Esophagus (tissue), 2 donors: ENCODE results near the gene MYD88. TPM values are rescaled to one million over a fixed set of nuclear protein-coding genes. Genes with fewer than 3 reads are reported as not detected.

Experiments used
- H3K27ac ChIP-seq, 2 donors: one replicate each; pipeline ENCODE4 v1.5.1; 2013; ENCODE audit warnings: low read depth in 2 of 2, mild to moderate bottlenecking in 2 of 2, inconsistent platforms in 1 of 2, low read length in 1 of 2, moderate library complexity in 1 of 2
- H3K27me3 ChIP-seq, 2 donors: one replicate each; pipeline ENCODE4 v1.6.1; 2013; ENCODE audit warnings: low read length in 2 of 2, control low read depth in 1 of 2, mild to moderate bottlenecking in 1 of 2; ENCODE audit not compliant: insufficient read depth in 2 of 2, control insufficient read depth in 1 of 2
- H3K36me3 ChIP-seq, 2 donors: one replicate each; pipeline ENCODE4 v1.6.1; 2013; ENCODE audit warnings: low read length in 1 of 2; ENCODE audit not compliant: control insufficient read depth in 2 of 2, insufficient read depth in 2 of 2
- H3K4me1 ChIP-seq, 2 donors: one replicate each; pipeline ENCODE4 v1.6.1; 2013; ENCODE audit warnings: low read length in 1 of 2; ENCODE audit not compliant: control insufficient read depth in 2 of 2, insufficient read depth in 2 of 2
- H3K4me3 ChIP-seq, 2 donors: one replicate each; pipeline ENCODE4 v1.5.1; 2013; ENCODE audit warnings: low read length in 2 of 2, mild to moderate bottlenecking in 2 of 2, low read depth in 1 of 2, moderate library complexity in 1 of 2
- H3K9me3 ChIP-seq, 2 donors: one replicate each; pipeline ENCODE4 v1.6.1; 2013; ENCODE audit warnings: mild to moderate bottlenecking in 2 of 2, low read depth in 1 of 2, low read length in 1 of 2, moderate library complexity in 1 of 2; ENCODE audit not compliant: control insufficient read depth in 2 of 2, insufficient read depth in 1 of 2
- WGBS, 2 donors: extraction: QIAGEN DNeasy Blood & Tissue Kit; methylation state at CpG; one replicate each; pipeline ENCODE4 v1.1.7; 2013; 5-methylcytosine and 5-hydroxymethylcytosine counted together
- polyA plus RNA-seq, 2 donors: library from polyadenylated mRNA; stranded (reverse); fragments of 200-250 nt; gene quantifications; one replicate each; pipeline ENCODE4 v1.2.3, GENCODE V29; 2013
- donor health status: healthy with polysubstance abuse.
- donor health status: Bipolar disorder and iron deficiency.

MYD88 gene
- polyA plus RNA-seq, 2 donors: 26.5 to 44.0 TPM

DNA sequence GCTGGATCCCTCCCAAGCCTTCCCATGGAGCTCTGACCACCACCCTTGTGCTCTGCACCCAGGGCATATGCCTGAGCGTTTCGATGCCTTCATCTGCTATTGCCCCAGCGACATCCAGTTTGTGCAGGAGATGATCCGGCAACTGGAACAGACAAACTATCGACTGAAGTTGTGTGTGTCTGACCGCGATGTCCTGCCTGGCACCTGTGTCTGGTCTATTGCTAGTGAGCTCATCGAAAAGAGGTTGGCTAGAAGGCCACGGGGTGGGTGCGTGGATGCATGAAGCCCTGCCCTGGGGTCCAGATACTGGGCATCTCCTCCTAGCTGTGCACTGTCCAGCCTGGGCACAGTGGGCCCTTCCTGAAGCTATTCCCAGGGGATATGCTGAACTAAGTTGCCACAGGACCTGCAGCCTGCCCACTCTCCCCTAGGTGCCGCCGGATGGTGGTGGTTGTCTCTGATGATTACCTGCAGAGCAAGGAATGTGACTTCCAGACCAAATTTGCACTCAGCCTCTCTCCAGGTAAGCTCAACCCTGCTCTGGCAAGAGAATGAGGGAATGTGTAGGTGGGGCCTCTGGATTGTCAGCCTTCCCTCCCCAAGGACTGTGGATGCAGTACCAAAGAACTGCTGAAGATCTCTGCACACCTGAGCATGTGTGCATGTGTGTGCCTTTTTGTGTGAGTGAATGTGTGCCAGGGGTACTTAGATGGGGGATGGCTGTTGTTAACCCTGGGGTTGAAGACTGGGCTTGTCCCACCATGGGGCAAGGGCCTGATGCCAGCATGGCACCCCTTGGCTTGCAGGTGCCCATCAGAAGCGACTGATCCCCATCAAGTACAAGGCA, 2.1 kb downstream of the MYD88 start:
- peak overlapping the region in 1 of 2 donors; percentile 98 for H3K4me3 ChIP-seq
- WGBS, 2 donors: 95 to 96% methylated on average over 13 of the region's 13 CpGs
- H3K36me3 ChIP-seq: peaks cover 8 to 15% of the 10 kb centered on the region in 2 donors
- H3K4me1 ChIP-seq: peaks cover 10 to 17% of the 10 kb centered on the region in 2 donors
- no peaks in the 10 kb centered on the region for H3K9me3 ChIP-seq
- H3K27me3 ChIP-seq: no peaks in the 10 kb centered on the region
- no peak overlapping the region for H3K27ac ChIP-seq

DNA sequence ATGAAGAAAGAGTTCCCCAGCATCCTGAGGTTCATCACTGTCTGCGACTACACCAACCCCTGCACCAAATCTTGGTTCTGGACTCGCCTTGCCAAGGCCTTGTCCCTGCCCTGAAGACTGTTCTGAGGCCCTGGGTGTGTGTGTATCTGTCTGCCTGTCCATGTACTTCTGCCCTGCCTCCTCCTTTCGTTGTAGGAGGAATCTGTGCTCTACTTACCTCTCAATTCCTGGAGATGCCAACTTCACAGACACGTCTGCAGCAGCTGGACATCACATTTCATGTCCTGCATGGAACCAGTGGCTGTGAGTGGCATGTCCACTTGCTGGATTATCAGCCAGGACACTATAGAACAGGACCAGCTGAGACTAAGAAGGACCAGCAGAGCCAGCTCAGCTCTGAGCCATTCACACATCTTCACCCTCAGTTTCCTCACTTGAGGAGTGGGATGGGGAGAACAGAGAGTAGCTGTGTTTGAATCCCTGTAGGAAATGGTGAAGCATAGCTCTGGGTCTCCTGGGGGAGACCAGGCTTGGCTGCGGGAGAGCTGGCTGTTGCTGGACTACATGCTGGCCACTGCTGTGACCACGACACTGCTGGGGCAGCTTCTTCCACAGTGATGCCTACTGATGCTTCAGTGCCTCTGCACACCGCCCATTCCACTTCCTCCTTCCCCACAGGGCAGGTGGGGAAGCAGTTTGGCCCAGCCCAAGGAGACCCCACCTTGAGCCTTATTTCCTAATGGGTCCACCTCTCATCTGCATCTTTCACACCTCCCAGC, 2.9 kb downstream of the MYD88 start:
- Histone ChIP-seq H3K27me3 (no peaks in the 10 kb centered on the region), H3K9me3 (peaks cover 0 to 2% of the 10 kb centered on the region in 2 donors), H3K4me1 (peaks cover 10 to 17% of the 10 kb centered on the region in 2 donors), H3K36me3 (peaks cover 8 to 15% of the 10 kb centered on the region in 2 donors), H3K4me3 (no peak overlapping the region), H3K27ac (peak overlapping the region in 1 of 2 donors; percentile 9)
- WGBS, 2 donors: 89 to 93% methylated on average over 7 of the region's 7 CpGs

DNA sequence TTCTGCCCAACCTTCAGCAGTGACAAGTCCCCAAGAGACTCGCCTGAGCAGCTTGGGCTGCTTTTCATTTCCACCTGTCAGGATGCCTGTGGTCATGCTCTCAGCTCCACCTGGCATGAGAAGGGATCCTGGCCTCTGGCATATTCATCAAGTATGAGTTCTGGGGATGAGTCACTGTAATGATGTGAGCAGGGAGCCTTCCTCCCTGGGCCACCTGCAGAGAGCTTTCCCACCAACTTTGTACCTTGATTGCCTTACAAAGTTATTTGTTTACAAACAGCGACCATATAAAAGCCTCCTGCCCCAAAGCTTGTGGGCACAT, 3.5 kb downstream of the MYD88 start:
- Histone ChIP-seq H3K27ac (peak overlapping the region in 1 of 2 donors; percentile 9), H3K4me1 (peaks cover 10 to 17% of the 10 kb centered on the region in 2 donors), H3K9me3 (peaks cover 0 to 2% of the 10 kb centered on the region in 2 donors), H3K4me3 (no peak overlapping the region), H3K36me3 (peaks cover 8 to 15% of the 10 kb centered on the region in 2 donors), H3K27me3 (no peaks in the 10 kb centered on the region)
- WGBS, 2 donors: 79 to 86% methylated on average over 2 of the region's 2 CpGs

DNA sequence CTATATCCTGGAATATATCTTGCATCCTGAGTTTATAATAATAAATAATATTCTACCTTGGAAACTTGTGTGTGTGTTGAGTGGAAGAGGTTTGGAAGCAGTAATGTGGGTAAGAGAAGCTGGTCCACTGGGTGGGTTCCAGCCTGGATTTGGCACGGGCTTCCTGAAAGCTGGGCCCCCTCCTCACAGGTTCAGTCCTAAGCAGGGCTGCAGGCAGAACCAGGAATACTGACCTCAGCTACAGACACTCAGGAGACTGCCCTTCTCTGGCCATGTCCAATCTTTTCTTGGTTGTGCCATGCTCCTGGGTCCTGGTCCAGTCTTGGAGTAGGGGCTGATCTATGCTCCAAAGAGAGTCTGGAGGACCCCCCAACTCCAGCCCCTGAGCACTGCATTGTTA, 4.5 kb downstream of the MYD88 start:
- Histone ChIP-seq H3K36me3 (peaks cover 8 to 15% of the 10 kb centered on the region in 2 donors), H3K27me3 (no peaks in the 10 kb centered on the region), H3K4me1 (peaks cover 10 to 13% of the 10 kb centered on the region in 2 donors), H3K4me3 (no peak overlapping the region), H3K27ac (no peak overlapping the region), H3K9me3 (peaks cover 0 to 2% of the 10 kb centered on the region in 2 donors)
- 82 to 88% methylated on average over 1 of the region's 1 CpG for WGBS, 2 donors

DNA sequence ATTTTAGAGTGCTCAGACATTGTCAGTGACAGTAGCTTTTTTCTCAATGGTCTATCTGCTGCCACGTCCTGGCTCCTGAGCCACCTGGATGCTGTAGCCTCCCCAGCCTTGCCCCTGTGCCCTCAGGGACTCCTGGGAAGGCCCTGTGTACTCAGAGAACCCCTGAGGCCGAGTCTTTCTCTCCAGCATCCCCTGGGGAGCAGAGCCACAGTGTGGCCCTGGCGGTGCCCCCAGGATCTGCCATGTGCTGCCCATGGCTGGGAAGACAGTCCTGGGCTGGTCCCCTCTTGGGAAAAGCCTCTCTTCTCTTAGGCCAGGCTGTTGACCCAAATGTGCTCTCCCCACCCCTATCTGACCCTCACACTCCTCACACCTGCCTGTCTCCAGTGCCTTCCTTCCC, 5.0 kb downstream of the MYD88 start:
- peaks cover 10% of the 10 kb centered on the region in 2 donors for H3K4me1 ChIP-seq
- H3K4me3 ChIP-seq: no peak overlapping the region
- peaks cover 0 to 2% of the 10 kb centered on the region in 2 donors for H3K9me3 ChIP-seq
- H3K36me3 ChIP-seq: peaks cover 8 to 15% of the 10 kb centered on the region in 2 donors
- 61 to 80% methylated on average over 3 of the region's 3 CpGs for WGBS, 2 donors
- no peaks in the 10 kb centered on the region for H3K27me3 ChIP-seq
- no peak overlapping the region for H3K27ac ChIP-seq

DNA sequence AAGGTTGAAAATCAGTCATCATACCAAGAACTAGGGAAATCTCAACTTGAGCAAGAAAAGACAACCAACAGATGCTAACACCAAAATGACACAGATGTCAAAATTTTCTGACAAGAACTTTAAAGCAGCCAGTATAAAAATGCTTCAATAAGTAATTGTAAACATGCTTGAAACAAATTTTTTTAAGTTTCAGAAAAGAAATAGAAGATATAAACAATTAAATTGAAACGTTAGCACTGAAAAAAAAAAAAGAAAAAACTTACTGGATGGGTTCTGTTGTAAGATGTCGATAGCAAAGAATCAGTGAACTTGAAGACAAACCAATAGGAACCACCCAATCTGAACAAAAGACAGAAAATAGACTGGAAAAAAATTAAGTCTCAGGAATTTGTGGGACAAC, 8.0 kb downstream of the MYD88 start:
- Histone ChIP-seq H3K27ac (no peak overlapping the region), H3K36me3 (peaks cover 3 to 7% of the 10 kb centered on the region in 2 donors), H3K9me3 (peaks cover 0 to 2% of the 10 kb centered on the region in 2 donors), H3K4me1 (no peaks in the 10 kb centered on the region), H3K27me3 (no peaks in the 10 kb centered on the region), H3K4me3 (no peak overlapping the region)
- 83 to 90% methylated on average over 2 of the region's 2 CpGs for WGBS, 2 donors

DNA sequence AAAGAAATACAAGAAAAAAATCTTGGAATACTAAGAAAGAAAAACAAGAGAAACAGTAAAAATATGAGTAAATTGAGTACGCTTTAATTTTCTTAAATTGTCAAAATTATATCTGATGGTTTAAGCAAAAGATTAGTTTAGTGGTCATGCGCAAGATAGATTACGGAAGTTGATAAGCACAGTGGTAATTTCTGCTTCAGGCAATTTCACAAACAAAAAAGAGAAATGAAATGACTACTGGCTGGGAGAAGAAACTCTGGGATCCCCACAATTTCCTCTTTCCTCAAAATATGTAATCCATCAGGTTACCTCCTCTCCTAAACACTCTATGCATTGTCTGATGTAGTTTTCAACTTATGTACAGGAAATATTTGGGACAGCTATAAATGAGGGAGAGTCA, 9.0 kb downstream of the MYD88 start:
- Histone ChIP-seq H3K27ac (no peak overlapping the region), H3K27me3 (no peaks in the 10 kb centered on the region), H3K9me3 (peaks cover 0 to 2% of the 10 kb centered on the region in 2 donors), H3K36me3 (no peaks in the 10 kb centered on the region), H3K4me3 (no peak overlapping the region), H3K4me1 (no peaks in the 10 kb centered on the region)
- WGBS, 2 donors: 93 to 95% methylated on average over 3 of the region's 3 CpGs

DNA sequence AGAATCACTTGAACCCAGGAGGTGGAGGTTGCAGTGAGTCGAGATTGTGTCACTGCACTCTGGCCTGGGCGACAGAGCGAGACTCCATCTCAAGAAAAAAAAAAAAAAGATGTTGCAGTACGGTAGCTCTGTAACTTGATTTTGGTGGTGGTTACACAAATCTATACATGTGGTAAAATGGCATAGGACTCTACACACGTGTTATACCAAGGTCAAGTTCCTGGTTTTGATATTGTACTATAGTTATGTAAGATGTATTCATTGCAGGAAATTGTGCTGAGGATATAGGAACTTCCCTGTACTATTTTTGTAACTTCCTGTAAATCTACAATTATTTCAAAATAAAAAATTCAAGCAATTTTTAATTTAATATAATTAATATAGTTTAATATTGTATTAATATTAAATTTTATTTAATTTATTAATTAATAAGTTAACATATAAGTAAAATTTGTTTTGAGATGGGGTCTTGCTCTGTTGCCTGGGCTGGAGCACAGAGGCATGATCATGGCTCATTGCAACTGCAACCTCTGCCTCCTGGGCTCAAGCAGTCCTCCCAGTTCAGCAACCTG, 9.9 kb downstream of the MYD88 start:
- Histone ChIP-seq H3K36me3 (no peaks in the 10 kb centered on the region), H3K4me1 (peaks cover 0 to 1% of the 10 kb centered on the region in 2 donors), H3K27me3 (no peaks in the 10 kb centered on the region), H3K4me3 (no peak overlapping the region), H3K9me3 (peaks cover 0 to 2% of the 10 kb centered on the region in 2 donors), H3K27ac (peak overlapping the region in 1 of 2 donors; percentile 42)
- WGBS, 2 donors: 66 to 68% methylated on average over 5 of the region's 5 CpGs

DNA sequence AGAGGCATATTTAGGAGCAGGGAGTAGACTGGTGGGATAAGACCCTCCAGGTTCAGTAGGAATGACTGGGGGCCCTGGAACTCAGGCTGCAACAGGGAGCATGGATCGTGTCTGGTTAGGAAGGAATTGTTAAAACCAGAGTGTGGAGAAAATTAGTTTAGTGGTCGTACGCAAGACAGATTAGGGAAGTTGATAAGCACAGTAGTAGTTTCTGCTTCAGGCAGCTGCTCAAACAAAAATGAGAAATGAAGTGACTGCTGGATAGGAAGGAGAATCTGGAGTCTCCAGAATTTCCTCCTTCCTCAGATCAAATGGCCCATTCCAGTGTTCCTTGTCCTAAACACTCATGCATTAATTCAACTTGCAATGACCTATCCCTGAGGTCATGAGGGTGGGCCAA, 11.2 kb downstream of the MYD88 start:
- peaks cover 0 to 1% of the 10 kb centered on the region in 2 donors for H3K4me1 ChIP-seq
- H3K9me3 ChIP-seq: peaks cover 0 to 2% of the 10 kb centered on the region in 2 donors
- no peaks in the 10 kb centered on the region for H3K36me3 ChIP-seq
- peak overlapping the region in 1 of 2 donors; percentile 49 for H3K27ac ChIP-seq
- H3K4me3 ChIP-seq: no peak overlapping the region
- no peaks in the 10 kb centered on the region for H3K27me3 ChIP-seq
- WGBS, 2 donors: 63 to 69% methylated on average over 3 of the region's 3 CpGs
